C4-2B (cell line): ENCODE measurements around the gene GIPC1.

Source experiments
- H3K27ac ChIP-seq: fragments of 450-650 bp; 2 replicates; pipeline ENCODE4 v1.5.1; 2017
- CTCF ChIP-seq: fragments of 450-650 bp; conservative IDR thresholded peaks from 2 replicates; pipeline ENCODE4 v1.5.1; 2017; ENCODE audit warnings: mild to moderate bottlenecking
- ZFX ChIP-seq: fragments of 450-650 bp; IDR thresholded peaks from 2 replicates; pipeline ENCODE4 v1.6.1; 2017

GIPC1 gene

GRCh38 chr19:14480700-14481079, 15.2 kb downstream of the GIPC1 start:
- H3K27ac ChIP-seq, result no peak overlapping the region
- no peak for TF ChIP-seq ZFX
- TF ChIP-seq CTCF, result no peak

- peak; percentile 95 for TF ChIP-seq CTCF
- no peak for TF ChIP-seq ZFX
- no peak overlapping the region for H3K27ac ChIP-seq
Observed at GRCh38 chr19:14479975-14480699, 15.8 kb downstream of the GIPC1 start.

GRCh38 chr19:14479309-14479974, 16.5 kb downstream of the GIPC1 start:
- H3K27ac ChIP-seq, result no peak overlapping the region
- no peak for TF ChIP-seq ZFX
- no peak for TF ChIP-seq CTCF

- no peak for TF ChIP-seq ZFX
- no peak for TF ChIP-seq CTCF
- H3K27ac ChIP-seq, result no peak overlapping the region
Observed at GRCh38 chr19:14478113-14478545, 17.8 kb downstream of the GIPC1 start.

GRCh38 chr19:14477418-14478112, 18.4 kb downstream of the GIPC1 start:
- no peak overlapping the region for H3K27ac ChIP-seq
- TF ChIP-seq ZFX, result no peak
- no peak for TF ChIP-seq CTCF

- no peak overlapping the region for H3K27ac ChIP-seq
- TF ChIP-seq CTCF, result no peak
- TF ChIP-seq ZFX, result no peak
Observed at GRCh38 chr19:14476673-14477401, 19.1 kb downstream of the GIPC1 start.
